Activated T-cell treated with anti-CD3 and anti-CD28 coated beads for 48 hours (primary cell): Measurements from ENCODE around the gene PGA4.

ENCODE experiments used
- DNase-seq: peaks from one replicate; pipeline ENCODE4 v3.0.0-alpha.2; 2020; ENCODE audit warnings: low read depth

The PGA4 gene

GRCh38 chr11:61279934-61280659 lies 58.0 kb downstream of the PGA4 start:
- DNase-seq = no peak

- DNase-seq = no peak
Observed at GRCh38 chr11:61280883-61281580, 58.9 kb downstream of the PGA4 start.
